GM18502 (cell line): Measurements from ENCODE around the gene CKAP2L.
A peak's percentile ranks its signal among the peaks of the same experiment; 100 is the strongest.

Experiments
- ATAC-seq: cut with Tn5 transposase; IDR thresholded peaks from one replicate; pipeline ENCODE4 v1.9.1; 2021; ENCODE audit warnings: mild to moderate bottlenecking; ENCODE audit not compliant: unreplicated experiment, poor library complexity

CKAP2L gene

GRCh38 chr2:112768432-112768831 lies 4.0 kb upstream of the CKAP2L start:
- no peak for ATAC-seq

- ATAC-seq, result no peak
These were observed 3.4 kb upstream of the CKAP2L start for GRCh38 chr2:112767693-112768330.

- no peak for ATAC-seq
These were observed 842 bp upstream of the CKAP2L start for GRCh38 chr2:112765251-112765650.

- no peak for ATAC-seq
These were observed 2.1 kb downstream of the CKAP2L start for GRCh38 chr2:112762276-112762675.

- ATAC-seq, result no peak
These were observed 4.3 kb downstream of the CKAP2L start for GRCh38 chr2:112760149-112760548.

- ATAC-seq, result no peak
These were observed 5.7 kb downstream of the CKAP2L start for GRCh38 chr2:112758711-112759110.

GRCh38 chr2:112757265-112757664 lies 7.1 kb downstream of the CKAP2L start:
- no peak for ATAC-seq

- no peak for ATAC-seq
These were observed 8.2 kb downstream of the CKAP2L start for GRCh38 chr2:112756207-112756606.

GRCh38 chr2:112755444-112755843 lies 9.0 kb downstream of the CKAP2L start:
- ATAC-seq, result no peak

GRCh38 chr2:112754564-112754963 lies 9.8 kb downstream of the CKAP2L start:
- ATAC-seq, result no peak

GRCh38 chr2:112752667-112753066 lies 11.7 kb downstream of the CKAP2L start:
- no peak for ATAC-seq

- no peak for ATAC-seq
These were observed 12.8 kb downstream of the CKAP2L start for GRCh38 chr2:112751451-112752197.

- ATAC-seq, result no peak
These were observed 13.9 kb downstream of the CKAP2L start for GRCh38 chr2:112750560-112750843.

- peak; percentile 66 for ATAC-seq
These were observed 14.5 kb downstream of the CKAP2L start for GRCh38 chr2:112749755-112750559.

- ATAC-seq, result no peak
These were observed 23.9 kb downstream of the CKAP2L start for GRCh38 chr2:112740527-112740926.

- no peak for ATAC-seq
These were observed 26.7 kb downstream of the CKAP2L start for GRCh38 chr2:112737542-112738232.

GRCh38 chr2:112733871-112734270 lies 30.5 kb downstream of the CKAP2L start:
- no peak for ATAC-seq

- no peak for ATAC-seq
These were observed 31.0 kb downstream of the CKAP2L start for GRCh38 chr2:112733456-112733855.

GRCh38 chr2:112731479-112731878 lies 32.9 kb downstream of the CKAP2L start:
- no peak for ATAC-seq

GRCh38 chr2:112730791-112731190 lies 33.6 kb downstream of the CKAP2L start:
- ATAC-seq, result no peak

- no peak for ATAC-seq
These were observed 34.2 kb downstream of the CKAP2L start for GRCh38 chr2:112730216-112730615.
